GM19193 (cell line): Measurements from ENCODE around the gene NMU.

Experiments used
- POLR2A ChIP-seq: IDR thresholded peaks from 4 replicates; pipeline ENCODE4 v1.6.1; 2011; ENCODE audit not compliant: insufficient read depth, insufficient read length; ENCODE audit errors: extremely low read depth

NMU gene

GRCh38 chr4:55592014-55592413 is 44.1 kb downstream of the NMU start, which contains the start of gene PDCL2:
TSS of gene PDCL2 (minus strand) at chr4:55592245. CDS start at chr4:55592109, 136 bp downstream.
- TF ChIP-seq POLR2A, result no peak

- no peak for TF ChIP-seq POLR2A
Measured at GRCh38 chr4:55588160-55588559, 47.9 kb downstream of the NMU start.

GRCh38 chr4:55578341-55579010 is 57.6 kb downstream of the NMU start:
- no peak for TF ChIP-seq POLR2A

- TF ChIP-seq POLR2A, result no peak
Measured at GRCh38 chr4:55575513-55575912, 60.6 kb downstream of the NMU start.

GRCh38 chr4:55574252-55574651 is 61.8 kb downstream of the NMU start:
- no peak for TF ChIP-seq POLR2A

- no peak for TF ChIP-seq POLR2A
Measured at GRCh38 chr4:55571806-55572205, 64.3 kb downstream of the NMU start.

GRCh38 chr4:55568905-55569504 is 67.1 kb downstream of the NMU start:
- TF ChIP-seq POLR2A, result no peak

GRCh38 chr4:55561889-55562288 is 74.2 kb downstream of the NMU start:
- no peak for TF ChIP-seq POLR2A

GRCh38 chr4:55560096-55560495 is 76.0 kb downstream of the NMU start:
- TF ChIP-seq POLR2A, result no peak

GRCh38 chr4:55554453-55555030 is 81.6 kb downstream of the NMU start:
- TF ChIP-seq POLR2A, result no peak

GRCh38 chr4:55553441-55554201 is 82.5 kb downstream of the NMU start:
- no peak for TF ChIP-seq POLR2A

- no peak for TF ChIP-seq POLR2A
Measured at GRCh38 chr4:55549888-55550287, 86.2 kb downstream of the NMU start.

- TF ChIP-seq POLR2A, result no peak
Measured at GRCh38 chr4:55547918-55548317, 88.2 kb downstream of the NMU start.

- TF ChIP-seq POLR2A, result no peak
Measured at GRCh38 chr4:55547466-55547770, 88.7 kb downstream of the NMU start.

- peak; percentile 79 for TF ChIP-seq POLR2A
Measured at GRCh38 chr4:55546756-55547465, 89.2 kb downstream of the NMU start, which contains the start of gene CLOCK. TSS of gene CLOCK (minus strand) at chr4:55546909. CDS start at chr4:55482785, 64,124 bp downstream.
